Body of pancreas (tissue), 4 donors: ENCODE measurements around the gene DCAF11. TPM values are rescaled to one million over a fixed set of nuclear protein-coding genes. Genes with fewer than 3 reads are reported as not detected.
A peak's percentile ranks its signal among the peaks of the same experiment; 100 is the strongest.

ENCODE experiments used
- ATAC-seq: fragments of 150-250 bp; one replicate; pipeline ENCODE4 v1.9.1; 2016
- DNase-seq, 4 donors: peaks; one replicate each; pipeline ENCODE4 v3.0.0-alpha.2; 2019
- H3K27ac ChIP-seq, 4 donors: fragments of 200-600 bp; sonication (generic); 1 replicate in 3 of 4; 2 replicates in 1 of 4; pipeline versions ENCODE4 v1.5.1 to v1.6.1; 2016 to 2019; ENCODE audit warnings: mild to moderate bottlenecking in 1 of 4, mixed read lengths in 1 of 4, moderate library complexity in 1 of 4
- H3K27me3 ChIP-seq, 2 donors: fragments of 200-600 bp; sonication (generic); one replicate each; pipeline ENCODE4 v1.6.0; 2016; ENCODE audit warnings: mild to moderate bottlenecking in 1 of 2
- H3K36me3 ChIP-seq, 2 donors: fragments of 200-600 bp; sonication (generic); replicated peaks in 1 of 2; 2 replicates each; pipeline ENCODE4 v1.5.1; 2016; ENCODE audit warnings: low read depth in 2 of 2; ENCODE audit not compliant: insufficient read depth in 1 of 2
- H3K4me1 ChIP-seq: fragments of 200-600 bp; sonication (generic); one replicate; pipeline ENCODE4 v1.6.0; 2016
- H3K4me3 ChIP-seq, 2 donors: fragments of 200-600 bp; sonication (generic); 1 replicate in 1 of 2; 2 replicates in 1 of 2; pipeline ENCODE4 v1.5.1; 2016 to 2019
- H3K9me3 ChIP-seq, 3 donors: fragments of 200-600 bp; sonication (generic); 1 replicate in 2 of 3; 2 replicates in 1 of 3; pipeline ENCODE4 v1.5.1; 2016
- POLR2A ChIP-seq, 3 donors: fragments of 450-650 bp; IDR thresholded peaks; one replicate each; pipeline ENCODE4 v1.6.1; 2016; ENCODE audit warnings: antibody characterized with exemption in 3 of 3, mild to moderate bottlenecking in 2 of 3
- WGBS, 2 donors: methylation state at CpG; one replicate each; pipeline ENCODE4 v1.1.5; 2017; 5-methylcytosine and 5-hydroxymethylcytosine counted together
- intact Hi-C: fragments of 100-400 bp; cut with DNase I; formaldehyde crosslinking; loops from one replicate; pipeline ENCODE4 v1.15.1; 2023
- total RNA-seq, 2 donors: library from RNA; depleted of rRNA; stranded (reverse); fragments of >200 nt; gene quantifications; one replicate each; pipeline ENCODE4 v1.1.0, GENCODE V29; 2016
- TF ChIP-seq, protein P1 (sequence below), 7 experiments: fragments of 450-650 bp in 4 of 7; fragments of 200-600 bp in 3 of 7; sonication (generic) in 3 of 7; IDR thresholded peaks; one replicate each; pipeline ENCODE4 v1.5.1; 2016 to 2019; ENCODE audit warnings: antibody characterized with exemption in 7 of 7

DCAF11 gene
- total RNA-seq, 2 donors from 2014 or later: 77.1 to 128 TPM

DNA sequence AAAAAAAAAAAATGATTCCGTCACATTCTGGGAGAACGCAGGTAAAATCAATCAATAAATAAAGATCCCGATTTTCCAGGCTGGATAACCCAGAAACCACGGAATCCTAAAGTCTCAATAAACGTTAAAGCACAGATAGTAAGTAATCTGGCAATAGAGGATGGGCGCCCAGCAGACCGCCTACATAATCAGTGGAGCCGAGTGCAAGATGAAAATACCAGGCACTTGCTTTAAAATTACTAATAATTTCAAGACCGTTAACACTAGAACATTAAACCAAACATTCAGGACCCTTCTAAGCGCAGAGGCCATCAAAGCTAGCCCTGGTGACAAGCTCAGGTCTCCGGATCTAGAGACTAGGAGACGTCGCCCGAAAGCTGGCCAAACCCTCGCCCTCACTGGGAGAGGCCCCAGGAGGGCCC, 1.2 kb upstream of the DCAF11 start:
- Histone ChIP-seq H3K4me3 (peak overlapping the region; percentile 3 to 16), H3K27me3 (no peaks in the 10 kb centered on the region), H3K27ac (peak overlapping the region; percentile 99 to 100 (median 99)), H3K36me3 (no peaks in the 10 kb centered on the region), H3K9me3 (no peaks in the 10 kb centered on the region), H3K4me1 (peaks cover 60% of the 10 kb centered on the region)
- DNase-seq (no peak), ATAC-seq (no peak)
- WGBS, 2 donors: 8 to 11% methylated on average over 13 to 15 of the region's 15 CpGs
- no peak for TF ChIP-seq POLR2A (IDR thresholded peaks at IDR 0.05)
- TF ChIP-seq, protein P1, sequence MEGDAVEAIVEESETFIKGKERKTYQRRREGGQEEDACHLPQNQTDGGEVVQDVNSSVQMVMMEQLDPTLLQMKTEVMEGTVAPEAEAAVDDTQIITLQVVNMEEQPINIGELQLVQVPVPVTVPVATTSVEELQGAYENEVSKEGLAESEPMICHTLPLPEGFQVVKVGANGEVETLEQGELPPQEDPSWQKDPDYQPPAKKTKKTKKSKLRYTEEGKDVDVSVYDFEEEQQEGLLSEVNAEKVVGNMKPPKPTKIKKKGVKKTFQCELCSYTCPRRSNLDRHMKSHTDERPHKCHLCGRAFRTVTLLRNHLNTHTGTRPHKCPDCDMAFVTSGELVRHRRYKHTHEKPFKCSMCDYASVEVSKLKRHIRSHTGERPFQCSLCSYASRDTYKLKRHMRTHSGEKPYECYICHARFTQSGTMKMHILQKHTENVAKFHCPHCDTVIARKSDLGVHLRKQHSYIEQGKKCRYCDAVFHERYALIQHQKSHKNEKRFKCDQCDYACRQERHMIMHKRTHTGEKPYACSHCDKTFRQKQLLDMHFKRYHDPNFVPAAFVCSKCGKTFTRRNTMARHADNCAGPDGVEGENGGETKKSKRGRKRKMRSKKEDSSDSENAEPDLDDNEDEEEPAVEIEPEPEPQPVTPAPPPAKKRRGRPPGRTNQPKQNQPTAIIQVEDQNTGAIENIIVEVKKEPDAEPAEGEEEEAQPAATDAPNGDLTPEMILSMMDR (IDR thresholded peaks at IDR 0.05): no peak
- intact Hi-C loops: no loop called here

DNA sequence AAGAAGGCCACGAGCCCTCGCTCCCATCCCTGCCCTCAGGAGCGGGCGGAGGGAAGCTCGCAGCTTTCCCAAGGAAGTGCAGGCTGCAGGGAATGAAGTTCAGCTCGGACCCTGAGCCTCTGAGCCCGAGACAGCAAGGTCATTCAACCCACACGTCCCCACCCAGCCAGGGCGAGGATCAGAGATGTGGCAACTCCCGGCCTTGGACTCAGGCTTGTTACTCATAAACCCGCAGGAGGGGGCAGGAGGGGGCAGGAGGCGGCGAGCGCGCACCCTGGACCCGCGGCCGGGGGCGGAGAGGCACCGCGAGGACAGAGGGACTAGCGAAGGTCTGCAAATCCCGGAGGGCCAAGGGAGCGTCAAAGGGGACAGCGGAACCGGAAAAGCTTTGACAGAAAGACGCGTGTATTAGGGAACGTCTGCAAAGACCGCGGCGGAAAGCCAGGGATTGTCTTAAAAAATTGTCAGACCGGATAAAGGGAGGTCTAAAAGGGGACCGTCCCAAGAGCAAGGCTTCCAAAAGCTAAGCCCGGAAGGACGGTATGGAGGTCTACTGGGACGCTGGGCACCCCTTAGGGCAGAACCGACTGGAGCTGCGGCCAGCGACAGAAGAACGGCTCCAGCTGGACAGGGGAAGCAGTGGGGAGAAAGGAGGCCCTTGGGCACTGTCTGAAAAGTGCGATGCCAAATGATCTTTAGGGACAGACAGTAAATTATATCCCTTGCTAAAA, 611 bp upstream of the DCAF11 start:
- WGBS, 2 donors: 0% methylated on average over 31 to 42 of the region's 42 CpGs
- Histone ChIP-seq H3K4me3 (peak overlapping the region; percentile 16 to 68), H3K9me3 (no peaks in the 10 kb centered on the region), H3K27ac (peak overlapping the region; percentile 99 to 100 (median 99)), H3K4me1 (peaks cover 55% of the 10 kb centered on the region), H3K36me3 (peaks cover under 1% of the 10 kb centered on the region in 2 donors), H3K27me3 (no peaks in the 10 kb centered on the region)
- peak; percentile 89 to 94 (median 92) for DNase-seq
- TF ChIP-seq, protein P1 (IDR thresholded peaks at IDR 0.05): no peak
- TF ChIP-seq POLR2A (IDR thresholded peaks at IDR 0.05): peak; percentile 49 to 92 (median 89)
- peak; percentile 47 for ATAC-seq
- intact Hi-C loops: no loop called here

DNA sequence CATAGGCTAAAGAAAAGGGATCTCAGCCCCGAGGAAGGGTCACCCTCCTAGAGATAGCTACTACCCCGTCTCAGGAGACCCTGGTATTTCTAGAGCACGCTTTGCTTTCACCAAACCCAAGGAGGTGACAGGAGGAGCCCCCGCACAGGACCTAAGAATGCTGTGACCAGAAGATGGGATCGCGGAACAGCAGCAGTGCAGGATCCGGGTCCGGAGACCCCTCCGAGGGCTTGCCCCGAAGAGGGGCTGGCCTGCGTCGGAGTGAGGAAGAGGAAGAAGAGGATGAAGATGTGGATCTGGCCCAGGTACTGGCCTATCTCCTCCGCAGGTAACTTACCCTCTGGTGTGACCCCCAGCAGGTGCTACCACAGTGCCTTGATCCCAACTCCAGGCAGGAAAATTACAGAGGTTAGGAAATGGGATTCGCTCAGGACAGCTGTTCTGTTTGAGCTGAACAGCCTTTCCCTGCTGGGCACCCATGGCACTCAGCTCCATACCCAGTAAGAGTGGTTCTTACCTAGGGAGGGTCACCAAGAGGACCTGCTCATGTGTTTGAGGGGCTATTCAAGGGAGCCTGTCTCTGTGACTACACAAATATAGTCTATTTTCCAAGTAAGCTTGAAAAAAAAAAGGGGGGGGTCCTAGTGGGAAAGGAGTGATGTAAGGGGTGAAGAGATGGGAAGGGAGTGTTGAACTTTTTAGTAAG, 998 bp downstream of the DCAF11 start:
- no peak for DNase-seq
- Histone ChIP-seq H3K27ac (peak overlapping the region; percentile 99 to 100 (median 99)), H3K4me1 (peaks cover 42% of the 10 kb centered on the region), H3K9me3 (no peaks in the 10 kb centered on the region), H3K36me3 (peaks cover 11 to 13% of the 10 kb centered on the region in 2 donors), H3K4me3 (peak overlapping the region; percentile 45 to 68), H3K27me3 (no peaks in the 10 kb centered on the region)
- WGBS, 2 donors: 1% methylated on average over 14 of the region's 14 CpGs
- ATAC-seq: no peak
- intact Hi-C loops: no loop called here
- no peak for TF ChIP-seq POLR2A (IDR thresholded peaks at IDR 0.05)
- TF ChIP-seq, protein P1 (IDR thresholded peaks at IDR 0.05): no peak

DNA sequence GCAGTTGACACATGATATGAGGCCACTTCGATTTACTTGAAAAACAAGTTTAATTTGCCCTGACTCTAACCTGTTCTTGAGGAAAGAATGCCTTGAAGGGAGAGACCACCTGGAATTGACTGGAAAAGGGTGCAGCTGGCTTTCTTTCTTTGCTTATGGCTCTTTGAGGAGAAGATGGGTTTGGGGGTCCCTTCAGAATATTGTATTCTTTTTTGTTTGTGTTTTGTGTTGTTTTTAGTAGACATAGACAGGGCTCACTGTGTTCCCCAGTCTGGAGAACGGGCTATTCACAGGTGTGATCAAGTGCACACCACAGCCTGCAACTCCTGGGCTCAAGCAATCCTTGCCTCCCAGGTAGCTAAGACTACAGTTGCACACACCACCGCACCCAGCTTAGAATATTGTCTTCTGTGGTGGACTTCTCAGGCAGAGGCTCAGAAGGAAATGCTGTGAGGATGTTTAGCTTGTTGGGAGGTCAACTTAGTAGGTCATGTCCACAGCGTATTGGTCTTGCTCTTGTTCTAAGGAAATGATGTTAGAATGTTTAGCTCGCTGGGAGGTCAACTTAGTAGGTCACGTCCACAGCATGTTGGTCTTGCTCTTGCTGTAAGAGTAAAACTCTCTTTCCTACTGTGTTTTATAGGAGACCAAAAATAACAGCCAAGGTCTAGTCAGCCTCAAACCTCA, 1.7 kb downstream of the DCAF11 start:
- no peak for TF ChIP-seq POLR2A (IDR thresholded peaks at IDR 0.05)
- TF ChIP-seq, protein P1 (IDR thresholded peaks at IDR 0.05): no peak
- Histone ChIP-seq H3K4me3 (peak overlapping the region; percentile 45 to 68), H3K36me3 (peaks cover 17 to 20% of the 10 kb centered on the region in 2 donors), H3K27me3 (no peaks in the 10 kb centered on the region), H3K27ac (peak overlapping the region in 3 of 4 donors; percentile 99 to 100 (median 99)), H3K9me3 (no peaks in the 10 kb centered on the region), H3K4me1 (peaks cover 35% of the 10 kb centered on the region)
- DNase-seq (no peak), ATAC-seq (no peak)
- intact Hi-C loops: no loop called here
- 28 to 38% methylated on average over 6 of the region's 6 CpGs for WGBS, 2 donors
